Esophagus muscularis mucosa (tissue), 3 donors: ENCODE measurements around the gene FKBP10.

Experiments
- EP300 ChIP-seq: sonication (generic); formaldehyde crosslinking; IDR thresholded peaks from one replicate; pipeline ENCODE4 v1.6.1; 2017; ENCODE audit warnings: antibody characterized with exemption
- POLR2AphosphoS5 ChIP-seq, 2 donors: sonication (generic); formaldehyde crosslinking; IDR thresholded peaks; one replicate each; pipeline ENCODE4 v1.6.1; 2017; ENCODE audit warnings: antibody characterized with exemption in 2 of 2

DNA sequence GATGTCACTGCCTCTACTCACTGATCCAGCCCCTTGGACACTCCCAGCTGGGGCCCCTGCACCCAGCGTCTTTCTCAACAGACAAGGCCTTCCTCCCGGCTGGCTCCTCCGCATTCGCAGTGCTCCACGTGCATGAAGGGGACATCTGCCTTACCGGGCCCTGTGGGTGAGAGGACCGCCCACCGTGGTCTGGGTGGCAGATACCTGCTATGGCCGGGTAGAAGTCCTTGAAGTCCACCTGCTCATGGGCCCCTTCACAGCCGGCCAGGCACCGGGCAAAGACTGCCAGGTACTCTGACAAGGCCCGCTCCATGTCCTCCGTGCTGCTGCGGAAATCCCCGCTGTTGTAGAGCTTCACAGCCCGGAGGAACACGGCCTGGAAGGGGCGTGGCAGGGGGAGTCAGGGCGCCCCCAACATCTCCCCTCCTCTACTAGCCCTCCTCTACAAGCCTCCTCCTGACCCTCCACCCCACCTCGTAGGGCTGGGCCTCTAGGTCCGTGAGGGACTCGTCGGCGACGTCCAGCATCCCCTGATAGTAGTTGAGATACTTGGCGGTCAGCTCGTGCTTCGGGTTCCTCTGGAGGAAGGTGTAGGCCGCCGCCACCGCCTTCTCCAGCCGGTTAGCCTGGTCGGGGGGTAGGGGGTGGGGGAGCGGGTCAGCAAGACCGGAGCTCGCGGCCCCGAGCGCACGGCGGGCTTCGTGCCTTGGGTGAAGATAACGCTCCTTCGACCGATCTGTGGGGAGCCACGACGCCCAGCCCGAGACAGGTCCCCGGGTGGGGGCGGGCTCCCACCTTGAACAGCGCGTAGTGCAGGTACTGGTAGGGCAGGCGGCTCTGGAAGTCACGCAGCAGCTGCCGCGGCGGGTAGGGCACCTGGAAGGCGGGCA, 1.9 kb upstream of the FKBP10 start:
- TF ChIP-seq EP300 (no peak), POLR2AphosphoS5 (IDR thresholded peaks at IDR 0.05) (no peak)
